GM21723 (cell line): ENCODE results near the gene FANK1.

Experiments
- ATAC-seq: cut with Tn5 transposase; IDR thresholded peaks from one replicate; pipeline ENCODE4 v1.9.1; 2021; ENCODE audit warnings: mild to moderate bottlenecking, moderate library complexity; ENCODE audit not compliant: unreplicated experiment

FANK1 gene

DNA sequence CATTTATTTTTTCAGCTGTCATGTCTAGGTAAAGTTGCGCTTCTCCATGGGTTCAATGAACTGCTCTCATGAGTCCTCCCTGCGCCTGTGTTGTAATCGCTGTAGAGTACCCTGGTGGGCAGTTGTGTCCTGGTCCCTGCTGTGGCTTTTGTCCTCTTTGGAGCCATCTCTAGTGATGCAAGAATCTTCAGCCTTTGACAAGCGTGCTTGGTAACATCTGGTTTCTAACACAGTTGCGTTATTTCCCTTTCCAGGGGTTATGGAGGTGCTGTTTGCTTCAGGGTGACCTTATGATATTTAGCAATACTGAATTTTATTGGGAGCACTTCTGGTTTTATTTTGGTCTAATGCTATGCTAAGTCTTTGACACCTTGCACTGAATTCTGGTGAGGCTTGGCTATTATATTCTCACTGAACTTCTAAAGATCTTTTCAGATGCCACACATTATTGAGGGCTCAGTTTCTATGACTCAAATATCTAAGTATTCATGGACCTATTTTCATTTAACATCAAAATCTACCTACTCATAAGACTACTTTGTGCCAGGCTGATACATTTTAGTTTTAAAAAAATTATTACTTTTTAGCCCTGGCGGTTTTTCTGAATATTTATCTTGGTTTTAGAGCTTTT is 88.6 kb downstream of the FANK1 start:
- ATAC-seq = no peak

DNA sequence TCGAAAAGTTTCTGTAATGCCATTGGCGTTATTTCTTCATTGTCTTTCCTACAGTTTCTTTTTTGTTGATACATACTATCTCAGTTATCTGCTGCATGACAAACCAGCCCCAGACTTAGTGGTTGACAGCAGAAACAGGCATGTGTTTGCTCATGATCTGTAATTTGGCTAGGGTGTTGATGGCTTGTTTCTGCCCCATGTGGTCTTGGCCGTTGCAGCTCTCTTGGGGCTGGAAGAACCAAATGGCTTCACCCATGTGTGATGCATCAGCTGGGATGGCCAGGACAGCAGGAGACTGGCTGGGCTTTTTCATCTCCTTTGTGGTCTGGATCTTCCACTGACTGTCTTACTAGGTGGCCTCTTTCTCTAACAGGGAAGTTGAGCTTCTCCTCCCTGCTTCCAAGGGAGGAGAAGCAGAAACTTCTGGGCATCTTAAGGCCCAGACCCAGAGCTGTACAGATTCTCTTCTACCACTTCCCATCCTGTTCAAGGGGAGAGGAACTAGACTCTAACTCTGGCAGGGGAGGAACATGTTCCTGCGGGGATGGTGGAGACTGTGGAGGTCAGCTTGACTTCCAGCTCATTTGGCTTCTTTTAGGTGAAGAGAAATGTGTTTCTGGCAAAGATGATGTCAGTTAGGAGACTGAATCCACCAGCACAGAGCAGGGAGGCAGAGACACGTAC is 89.3 kb downstream of the FANK1 start:
- ATAC-seq = no peak

DNA sequence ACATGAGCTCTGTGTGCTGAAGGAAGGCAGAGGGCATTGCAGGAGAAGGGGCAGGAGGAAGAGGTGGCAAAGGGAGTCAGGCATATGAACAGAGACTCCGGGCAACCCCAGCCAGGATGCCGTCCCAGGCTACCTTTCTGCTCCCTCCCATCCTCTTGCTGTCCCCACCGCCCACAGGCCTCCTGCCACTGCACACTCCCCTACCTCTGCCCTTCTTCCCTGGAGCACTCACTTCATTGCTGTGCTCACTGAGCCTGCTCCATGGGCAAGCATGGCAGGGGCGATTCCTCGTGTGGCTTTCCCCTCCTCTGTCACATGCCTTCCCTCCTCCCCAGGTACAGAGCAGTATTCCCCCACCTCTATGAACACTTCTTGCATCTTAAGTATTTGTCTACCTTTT is 93.4 kb downstream of the FANK1 start:
- ATAC-seq = no peak

GRCh38 chr10:125990974-125991373 is 94.6 kb downstream of the FANK1 start:
- ATAC-seq = no peak

- no peak for ATAC-seq
Observed at GRCh38 chr10:125991392-125991791, 95.0 kb downstream of the FANK1 start.

- no peak for ATAC-seq
Observed at GRCh38 chr10:125992254-125992653, 95.9 kb downstream of the FANK1 start.

GRCh38 chr10:125994601-125995000 is 98.2 kb downstream of the FANK1 start:
- no peak for ATAC-seq

- ATAC-seq = no peak
Observed at GRCh38 chr10:125995726-125996304, 99.5 kb downstream of the FANK1 start.

- no peak for ATAC-seq
Observed at GRCh38 chr10:125997586-125997985, 101.2 kb downstream of the FANK1 start.

DNA sequence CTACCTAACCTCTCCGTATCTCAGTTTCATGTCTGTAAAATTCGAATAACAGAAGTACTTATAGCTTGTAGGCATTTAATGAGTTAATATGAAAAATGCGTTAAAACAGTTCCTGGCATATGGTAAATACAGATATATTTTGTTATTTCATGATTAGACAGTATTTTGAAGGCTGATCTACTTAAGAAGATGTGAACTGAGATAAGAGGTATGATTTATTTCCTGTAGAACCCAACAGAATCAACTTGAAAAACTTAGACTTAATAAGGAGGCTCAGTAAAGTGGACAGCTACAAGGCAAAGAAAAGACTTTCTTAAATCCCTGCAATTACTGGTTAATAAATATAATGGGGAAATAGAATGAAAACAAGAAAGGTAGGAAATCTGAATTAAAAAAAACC is 103.3 kb downstream of the FANK1 start:
- no peak for ATAC-seq

DNA sequence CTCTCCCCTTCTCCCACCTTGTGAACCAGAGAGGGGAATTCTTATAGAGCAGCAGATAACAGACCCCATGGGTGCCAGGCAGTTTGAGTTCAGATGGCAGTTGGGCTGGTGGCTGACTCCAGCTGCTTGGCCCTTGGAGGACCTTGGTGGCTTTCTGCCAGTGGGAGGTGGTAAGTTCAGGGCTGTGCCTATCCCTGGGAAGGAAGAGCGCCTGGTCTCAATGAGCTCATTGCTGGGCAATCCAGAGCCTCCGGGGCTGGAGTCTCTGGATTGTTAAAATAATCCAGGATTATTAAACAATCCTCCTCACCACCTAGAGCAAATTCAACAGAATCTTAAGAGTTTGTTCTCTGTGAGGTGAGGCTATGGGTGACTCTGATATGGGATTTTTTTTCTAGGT is 105.2 kb downstream of the FANK1 start:
- no peak for ATAC-seq

- ATAC-seq = no peak
Observed at GRCh38 chr10:126004752-126005151, 108.4 kb downstream of the FANK1 start.

DNA sequence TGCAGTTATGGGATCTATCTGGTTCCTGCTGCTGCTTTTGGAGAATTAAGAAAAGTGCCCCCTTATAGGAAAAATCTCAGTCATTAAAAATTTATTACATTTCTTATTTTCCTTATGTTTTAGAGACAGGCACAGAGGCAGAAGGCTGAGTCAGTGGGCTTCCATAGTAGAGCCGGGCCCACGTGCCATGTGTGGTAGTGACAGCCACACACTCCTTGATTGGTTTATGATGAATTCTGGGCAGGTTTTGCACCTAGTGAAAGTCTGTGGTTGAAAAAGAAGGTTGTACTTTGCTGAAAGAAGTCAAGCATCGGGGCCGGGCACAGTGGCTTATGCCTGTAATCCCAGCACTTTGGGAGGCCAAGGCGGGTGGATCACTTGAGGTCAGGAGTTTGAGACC is 109.9 kb downstream of the FANK1 start:
- no peak for ATAC-seq

- no peak for ATAC-seq
Observed at GRCh38 chr10:126006906-126007305, 110.5 kb downstream of the FANK1 start.

DNA sequence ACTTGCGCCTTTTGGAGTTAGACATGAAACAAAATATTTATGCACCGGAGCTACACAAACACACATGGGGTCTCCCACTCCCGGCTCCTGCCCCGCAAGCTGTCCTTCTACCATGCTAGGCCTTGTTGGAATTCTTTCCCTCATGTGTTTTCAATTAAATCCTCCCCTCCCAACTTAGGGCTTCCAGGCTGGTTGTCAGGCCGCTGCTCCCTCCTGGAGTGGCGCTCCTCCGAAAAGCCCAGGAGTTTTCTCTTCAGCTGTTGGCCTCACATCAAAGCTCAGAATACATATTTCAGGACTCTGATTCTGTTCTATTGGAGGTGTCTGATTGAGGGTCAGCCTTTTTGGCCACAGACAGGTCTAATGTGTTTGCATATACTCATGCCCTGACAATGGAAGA is 113.3 kb downstream of the FANK1 start:
- ATAC-seq = no peak

DNA sequence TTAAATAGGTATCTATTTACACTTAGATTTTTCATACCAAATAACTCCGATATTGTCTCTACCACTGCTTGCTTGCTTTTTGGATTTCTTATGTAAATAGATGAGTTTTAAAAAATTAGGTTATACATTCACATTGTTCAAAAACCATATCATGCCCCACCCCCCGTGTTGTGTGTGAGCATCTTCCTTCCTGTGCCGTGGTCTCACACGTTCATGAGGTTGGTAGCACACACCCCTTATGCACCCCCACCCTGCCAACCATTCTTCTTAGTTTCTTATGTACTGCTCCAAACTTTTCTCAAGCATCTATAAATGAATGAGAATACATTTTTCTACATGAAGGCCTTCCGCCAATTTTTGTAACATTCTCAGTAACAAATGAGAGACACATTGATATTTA is 115.6 kb downstream of the FANK1 start:
- no peak for ATAC-seq

- ATAC-seq = no peak
Observed at GRCh38 chr10:126012485-126012884, 116.1 kb downstream of the FANK1 start.

- peak; percentile 78 for ATAC-seq
Observed at GRCh38 chr10:126013489-126014281, 117.3 kb downstream of the FANK1 start.

- ATAC-seq = no peak
Observed at GRCh38 chr10:126014309-126014708, 117.9 kb downstream of the FANK1 start.

GRCh38 chr10:126015413-126015812 is 119.0 kb downstream of the FANK1 start:
- no peak for ATAC-seq

- no peak for ATAC-seq
Observed at GRCh38 chr10:126016156-126016805, 119.9 kb downstream of the FANK1 start.
